Stimulated activated CD4-positive, alpha-beta T cell treated with anti-CD3 and anti-CD28 coated beads, Interleukin-2, amount 100 ng/mL, for 48 hours (primary cell): ENCODE measurements around the gene DNAH11.
"Not testable (repeated sequence)": the region's sequence is repeated elsewhere in the genome, so short reads cannot be mapped to it uniquely, and the experiment has no call there.

Experiments used
- DNase-seq, 2 donors: peaks; one replicate each; pipeline ENCODE4 v3.0.0-alpha.2; 2020

The DNAH11 gene

DNA sequence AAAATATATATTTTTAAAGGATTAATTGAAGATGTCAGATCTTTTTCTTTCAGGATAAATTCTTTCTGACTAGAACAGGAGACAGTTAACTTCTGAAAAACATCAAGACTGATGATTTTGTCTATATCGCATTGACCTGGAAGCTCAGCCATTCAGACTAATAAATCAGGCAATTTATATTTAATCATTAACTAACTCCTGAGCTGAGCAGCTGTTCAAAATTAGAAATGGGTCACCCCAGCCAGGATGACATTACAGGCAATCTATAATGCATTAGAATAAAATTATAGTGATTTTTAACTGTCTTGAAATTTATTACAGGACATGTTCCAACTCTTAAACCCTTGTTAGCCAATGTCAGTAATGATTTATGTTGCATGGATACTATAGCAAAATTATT lies 263.0 kb downstream of the DNAH11 start:
- DNase-seq: no peak

DNA sequence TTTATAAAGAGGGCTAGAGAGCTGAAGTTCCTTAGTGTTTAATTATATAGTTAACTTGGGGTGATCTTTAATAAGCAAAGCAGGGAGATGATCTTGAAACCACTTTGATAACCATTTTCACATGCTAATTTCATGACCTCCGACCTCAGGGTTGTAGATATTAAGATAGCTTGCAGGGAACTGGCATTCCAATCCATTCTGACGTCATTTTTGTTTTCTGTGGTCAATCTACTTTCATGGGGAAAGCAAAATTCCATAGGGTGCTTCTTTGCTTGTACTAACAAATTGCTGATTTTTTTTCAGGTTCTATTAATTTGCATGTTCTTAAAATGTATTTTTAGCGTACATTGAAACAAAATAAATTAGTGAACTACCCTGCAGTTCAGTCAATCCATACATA lies 263.5 kb downstream of the DNAH11 start:
- DNase-seq: no peak

DNA sequence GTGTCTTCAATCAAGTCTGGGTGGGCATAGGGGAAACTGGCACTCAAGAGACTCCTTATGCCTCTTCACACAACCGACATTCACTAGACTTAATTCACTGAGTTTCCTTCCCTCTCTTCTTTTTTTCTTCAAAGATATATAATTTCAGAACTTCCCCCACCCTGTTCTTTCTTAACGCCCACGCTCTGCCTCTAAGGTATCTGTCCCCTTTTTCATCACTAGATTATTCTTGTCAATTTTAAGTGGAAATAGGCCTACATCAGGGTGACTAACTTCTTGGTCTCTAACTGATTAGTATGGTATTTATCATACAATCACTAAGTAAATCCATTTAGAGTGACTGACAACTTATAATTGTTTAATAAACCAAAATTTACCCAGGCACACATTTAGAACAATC lies 276.2 kb downstream of the DNAH11 start:
- DNase-seq: no peak

DNA sequence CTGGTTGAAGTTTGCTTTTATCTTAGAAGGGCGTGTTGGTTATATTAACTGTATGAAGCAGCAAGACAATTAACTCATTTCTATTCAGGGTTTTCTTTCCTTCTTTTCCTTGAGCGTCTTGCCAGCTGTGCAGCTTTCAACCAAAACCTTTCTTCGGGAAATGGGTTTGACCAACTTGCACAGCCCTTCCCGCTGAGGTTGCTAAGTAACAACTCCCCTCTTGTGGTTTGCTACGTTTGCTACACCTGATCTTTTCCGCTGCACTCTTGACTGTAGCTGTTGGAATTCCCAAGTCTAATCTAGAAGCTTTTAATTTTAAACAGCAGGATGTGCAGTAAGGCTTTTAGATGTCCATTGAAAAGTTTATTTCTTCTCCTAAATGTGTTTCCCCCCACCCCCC lies 286.0 kb downstream of the DNAH11 start:
- DNase-seq: no peak

DNA sequence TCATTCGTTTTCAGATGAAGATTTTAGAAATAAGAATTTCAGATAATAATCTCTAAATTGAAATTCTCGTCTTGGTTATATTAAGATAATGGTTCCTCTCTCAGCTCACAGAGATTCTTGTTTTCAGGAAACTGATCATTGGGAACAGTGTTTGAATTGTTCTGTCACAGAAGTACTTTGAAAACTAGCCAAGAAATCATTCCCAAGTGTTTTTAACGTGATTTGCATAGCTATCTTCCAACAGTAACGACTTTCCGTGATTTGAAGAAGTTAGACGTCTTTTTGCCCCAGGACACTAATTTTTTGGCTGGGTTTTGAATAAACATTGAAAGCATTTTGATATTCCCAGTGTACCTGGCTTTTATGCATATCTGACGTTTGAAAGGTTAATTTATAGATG lies 286.9 kb downstream of the DNAH11 start:
- no peak for DNase-seq

DNA sequence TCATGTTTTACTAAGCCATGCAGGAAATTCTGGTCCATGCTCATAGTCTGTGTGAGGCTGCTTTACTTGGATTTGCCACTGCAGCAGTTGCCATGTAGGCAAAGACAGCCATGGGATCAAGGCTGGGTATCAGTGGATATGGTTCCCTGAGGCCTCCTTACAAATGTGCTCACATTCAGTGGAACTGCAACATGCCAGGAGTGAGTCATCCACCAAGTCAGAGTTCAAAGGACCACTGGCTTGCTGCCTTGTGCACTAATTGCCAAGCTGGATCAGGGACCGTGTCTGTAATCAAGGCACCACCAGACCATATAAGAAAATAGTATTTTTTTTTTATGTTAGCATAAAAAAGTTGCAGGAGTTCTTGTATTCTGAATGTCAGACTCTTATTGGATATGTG lies 301.9 kb downstream of the DNAH11 start:
- DNase-seq: no peak

DNA sequence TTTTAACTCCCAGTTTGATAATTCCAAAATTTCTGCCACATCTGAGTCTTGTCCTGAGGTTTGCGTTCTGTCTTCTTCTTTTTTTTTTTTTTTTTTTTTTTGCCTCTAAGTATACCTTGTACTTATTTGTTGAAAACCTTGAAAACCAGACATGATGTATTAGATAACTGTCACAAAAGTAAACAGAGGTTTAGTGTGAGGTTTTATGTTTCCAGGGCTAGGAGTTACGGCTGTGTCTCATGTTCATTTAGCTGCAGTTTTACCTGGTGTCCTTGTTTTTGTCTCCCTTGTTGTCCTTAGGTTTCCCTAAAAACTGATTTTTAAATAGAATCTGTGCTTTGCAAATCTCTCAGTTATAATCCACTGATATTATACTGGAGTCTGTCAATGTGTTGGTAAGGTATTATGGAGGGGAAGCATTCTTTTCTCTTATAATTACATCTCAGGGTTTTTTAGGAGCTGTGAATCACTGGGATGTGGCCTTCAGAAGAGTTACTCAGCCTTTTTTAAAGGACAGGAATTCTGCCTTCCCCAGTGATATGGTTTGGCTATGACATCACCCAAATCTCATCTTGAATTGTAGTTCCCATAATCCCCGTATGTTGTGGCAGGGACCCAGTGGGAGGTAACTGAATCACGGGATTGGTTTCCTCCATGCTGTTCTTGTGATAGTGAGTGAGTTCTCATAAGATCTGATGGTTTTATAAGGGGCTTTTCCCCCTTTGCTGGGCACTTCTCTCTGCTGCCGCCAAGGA lies 307.9 kb downstream of the DNAH11 start:
- DNase-seq: no peak

DNA sequence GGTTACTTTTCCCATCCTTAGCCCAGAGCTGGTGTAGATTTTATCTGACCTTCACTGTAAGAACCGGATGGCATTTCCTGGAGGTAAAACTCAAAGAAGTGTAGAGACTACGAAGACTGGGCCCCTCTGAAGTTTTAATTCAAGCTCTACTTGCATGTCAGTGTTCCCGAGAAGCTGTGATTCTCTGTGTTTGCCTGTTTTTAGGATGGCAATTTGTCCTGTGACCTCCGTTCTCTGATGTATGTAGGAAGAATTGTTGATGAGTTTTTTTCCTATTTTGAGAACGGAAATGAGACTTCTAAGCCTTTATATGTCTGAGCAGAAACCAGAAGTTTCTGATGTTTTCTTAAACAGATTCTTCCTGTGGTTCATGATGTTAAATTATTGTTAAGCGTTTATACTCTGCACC lies 308.7 kb downstream of the DNAH11 start:
- no peak for DNase-seq

DNA sequence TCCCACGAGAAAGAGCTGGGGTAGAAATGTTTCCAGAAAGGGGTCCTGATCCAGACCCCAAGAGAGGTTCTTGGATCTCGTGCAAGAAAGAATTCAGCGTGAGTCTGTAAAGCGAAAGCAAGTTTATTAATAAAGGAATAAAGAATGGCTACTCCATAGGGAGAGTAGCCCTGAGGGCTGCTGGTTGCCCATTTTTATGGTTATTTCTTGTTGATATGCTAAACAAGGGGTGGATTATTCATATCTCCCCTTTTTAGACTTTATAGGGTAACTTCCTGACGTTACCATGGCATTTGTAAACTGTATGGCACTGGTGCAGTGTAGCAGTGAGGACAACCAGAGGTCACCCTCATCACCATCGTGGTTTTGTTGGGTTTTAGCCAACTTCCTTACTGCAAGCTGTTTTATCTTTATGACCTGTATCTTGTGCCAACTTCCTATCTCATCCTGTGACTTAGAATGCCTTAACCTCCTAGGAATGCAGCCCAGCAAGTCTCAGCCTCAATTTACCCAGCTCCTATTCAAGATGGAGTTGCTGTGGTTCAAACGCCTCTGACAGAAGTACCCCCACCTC lies 322.9 kb downstream of the DNAH11 start:
- not testable (repeated sequence) for DNase-seq

DNA sequence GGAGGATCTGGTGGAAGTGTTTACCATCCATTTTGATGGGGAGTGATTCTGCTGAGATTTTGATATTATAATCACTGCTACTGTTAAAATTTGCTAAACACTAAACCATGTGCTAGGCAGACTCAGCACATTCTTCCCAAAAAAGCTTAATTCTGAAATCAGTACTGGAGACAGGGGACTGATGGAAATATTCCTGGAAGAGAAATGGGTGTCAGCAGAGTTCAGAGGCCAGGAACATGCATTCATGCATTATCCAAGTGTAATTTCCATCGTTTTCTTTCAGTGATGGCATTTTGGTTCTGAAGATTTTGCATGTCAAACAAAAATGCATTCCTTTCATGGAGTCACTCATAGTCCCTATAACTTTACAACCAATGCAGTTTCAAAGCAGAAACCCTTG lies 323.9 kb downstream of the DNAH11 start:
- DNase-seq: no peak

DNA sequence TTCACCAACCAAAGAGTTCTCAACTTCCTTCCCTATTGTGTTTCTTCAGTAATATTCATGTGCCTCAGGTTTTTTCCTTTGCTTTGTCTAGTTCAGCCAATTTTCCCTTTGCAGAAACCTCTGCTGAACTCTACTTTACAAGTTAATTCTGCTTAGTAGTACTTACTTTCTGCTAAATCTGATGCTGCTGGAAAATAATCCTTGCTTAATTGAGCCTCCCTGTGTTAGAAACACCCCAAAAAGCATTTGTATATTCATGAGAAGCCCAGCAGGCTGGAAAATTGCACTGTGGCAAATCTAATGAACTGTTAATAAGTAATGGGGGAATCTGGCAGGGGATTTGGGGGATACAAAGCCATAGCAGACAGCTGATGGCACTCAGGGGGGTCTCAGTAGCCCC lies 324.4 kb downstream of the DNAH11 start:
- no peak for DNase-seq

DNA sequence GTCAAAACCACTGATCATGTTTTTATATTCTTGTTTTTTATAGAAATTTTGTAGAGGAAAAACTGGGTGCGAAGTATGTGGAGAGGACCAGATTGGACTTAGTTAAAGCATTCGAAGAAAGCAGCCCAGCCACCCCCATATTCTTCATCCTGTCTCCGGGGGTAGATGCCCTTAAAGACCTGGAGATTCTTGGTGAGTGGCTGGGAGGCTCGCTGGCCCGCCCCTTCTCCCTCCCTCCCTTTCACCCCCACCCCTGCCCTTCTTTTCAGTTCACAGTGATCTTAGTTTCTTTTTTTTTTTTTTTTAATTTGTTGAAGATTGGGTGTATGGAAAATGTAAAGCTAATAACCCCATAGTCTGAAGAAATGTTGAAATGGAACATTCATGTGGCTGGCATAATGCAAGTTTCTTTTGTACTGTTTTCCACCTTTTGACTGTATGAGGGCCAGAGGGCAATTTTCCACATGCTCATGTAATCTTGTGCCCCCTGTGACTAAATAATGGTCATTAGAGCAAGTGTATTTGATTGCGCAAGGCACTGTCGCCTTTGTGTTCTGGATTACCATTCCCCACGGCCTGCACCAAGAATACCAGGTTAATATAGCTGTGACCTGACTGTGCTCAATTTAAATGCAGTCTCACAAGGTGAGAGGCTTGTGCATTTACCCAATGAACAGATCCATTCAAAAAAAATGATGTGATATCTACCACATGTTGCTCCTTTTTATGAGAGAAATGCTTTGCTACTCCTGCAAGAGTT lies 325.2 kb downstream of the DNAH11 start:
- DNase-seq: no peak

DNA sequence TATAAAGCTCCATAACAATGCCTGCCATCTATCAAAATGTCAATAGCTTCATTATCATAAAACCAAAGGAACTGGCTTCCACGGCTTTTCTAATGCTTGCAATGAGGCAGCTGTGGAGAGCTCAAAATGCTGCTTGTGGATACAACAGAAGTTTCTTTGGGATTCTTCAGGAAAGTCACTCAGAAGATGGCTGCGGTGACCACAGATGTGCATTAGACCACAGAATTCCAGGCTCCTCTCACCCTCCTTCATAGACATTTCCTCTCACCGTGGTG lies 325.7 kb downstream of the DNAH11 start:
- DNase-seq: no peak

DNA sequence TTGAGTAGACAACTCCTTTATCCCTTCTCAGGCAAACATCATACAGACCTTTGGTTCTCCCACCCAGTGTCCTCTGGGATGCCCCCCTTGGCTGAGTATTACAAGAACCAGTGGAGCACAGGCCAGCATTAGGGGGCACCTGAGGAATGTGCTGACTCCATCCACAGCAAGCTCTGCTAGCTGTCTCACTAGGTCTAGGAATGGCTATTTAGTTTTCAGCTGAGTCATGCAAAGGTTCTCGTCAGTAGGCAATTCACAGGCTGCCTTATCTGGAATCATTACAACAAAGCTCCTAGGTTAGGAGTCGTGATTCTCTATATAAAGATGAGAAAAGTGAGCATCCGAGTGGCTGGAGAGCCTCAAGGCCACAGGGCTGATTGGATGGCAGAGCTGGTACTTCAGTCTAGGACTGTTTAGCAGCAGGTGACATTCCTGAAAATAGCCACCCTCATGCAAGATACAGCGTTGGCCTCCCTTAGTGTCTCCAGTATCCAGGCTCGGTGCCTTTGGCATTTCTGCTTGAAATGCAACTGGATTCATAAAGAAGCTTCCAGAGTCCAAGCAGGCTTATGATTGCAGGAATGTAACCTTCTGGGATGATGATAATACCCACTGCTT lies 327.1 kb downstream of the DNAH11 start:
- no peak for DNase-seq

DNA sequence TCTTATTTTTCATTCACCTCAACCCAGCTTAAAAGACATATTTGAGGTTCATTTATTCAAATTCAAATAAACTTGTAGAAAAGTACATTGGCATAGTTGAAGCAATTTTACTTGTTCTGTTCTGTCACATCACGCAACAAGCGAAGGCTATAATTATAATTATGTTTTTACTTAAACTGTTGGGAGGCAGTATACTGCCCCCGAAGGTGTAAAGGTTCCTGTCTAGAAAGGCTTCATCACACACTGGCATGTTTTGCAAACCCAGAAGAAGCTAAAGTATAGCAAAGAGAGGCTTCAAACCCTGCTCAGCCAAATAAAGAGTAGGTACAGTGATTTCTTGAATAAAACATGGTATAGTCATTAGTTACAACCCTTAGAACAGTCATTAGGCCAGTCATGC lies 340.2 kb downstream of the DNAH11 start:
- DNase-seq: no peak

DNA sequence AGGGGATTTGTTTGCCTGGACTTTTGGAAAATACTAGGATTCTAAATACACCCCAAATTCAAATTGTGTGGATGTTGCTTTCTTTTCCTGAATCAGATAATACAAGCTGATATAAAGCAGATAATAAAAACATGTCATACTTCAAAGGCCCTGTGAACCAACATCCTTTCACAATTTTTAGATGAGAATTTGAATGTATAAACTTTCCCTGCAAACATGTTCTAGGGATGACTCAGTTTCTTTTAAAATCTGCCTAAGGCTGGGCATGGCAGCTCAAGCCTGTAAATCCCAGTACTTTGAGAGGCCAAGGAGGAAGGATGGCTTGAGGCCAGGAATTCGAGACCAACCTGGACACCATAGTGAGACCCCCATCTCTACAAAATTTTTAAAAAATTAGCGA lies 340.7 kb downstream of the DNAH11 start:
- DNase-seq: not testable (repeated sequence)

DNA sequence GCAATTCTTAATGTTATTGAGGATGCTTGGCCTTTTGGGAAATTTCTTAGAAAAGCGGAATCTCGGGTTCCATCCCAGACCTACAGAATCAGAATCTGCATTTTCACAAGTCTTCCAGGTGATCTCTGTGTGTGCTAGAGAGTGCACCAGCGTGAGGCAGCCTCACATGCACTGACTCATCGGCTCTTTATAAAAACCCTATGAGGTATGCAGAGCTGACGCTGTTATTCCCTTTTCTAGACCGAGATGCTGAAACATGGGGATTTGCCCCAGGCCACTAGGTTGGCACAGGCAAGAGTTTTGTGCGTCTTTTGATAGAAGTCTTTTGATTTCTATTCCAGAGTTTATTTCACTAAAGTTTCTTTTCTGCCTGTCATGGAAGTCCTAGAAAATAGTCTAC lies 341.7 kb downstream of the DNAH11 start:
- DNase-seq: no peak

DNA sequence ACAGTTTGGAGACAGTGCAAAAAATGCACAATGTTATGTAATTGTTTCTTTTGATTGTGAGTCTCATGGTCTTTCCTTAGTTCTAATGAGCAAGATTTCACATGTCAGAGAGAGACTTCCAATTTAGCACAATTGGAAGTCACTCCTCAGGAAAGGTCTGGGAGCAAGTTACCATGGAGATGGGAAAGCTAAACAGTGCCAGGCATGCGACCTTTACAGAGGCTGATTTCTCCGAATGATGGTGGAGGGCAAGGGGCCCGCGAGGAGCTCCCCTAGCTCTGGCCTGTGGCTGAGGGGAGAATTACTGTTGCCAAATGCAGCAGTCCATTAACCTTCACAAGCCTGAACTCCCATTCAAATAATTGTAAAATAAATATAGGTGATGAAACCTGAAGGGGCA lies 343.6 kb downstream of the DNAH11 start:
- DNase-seq: no peak

DNA sequence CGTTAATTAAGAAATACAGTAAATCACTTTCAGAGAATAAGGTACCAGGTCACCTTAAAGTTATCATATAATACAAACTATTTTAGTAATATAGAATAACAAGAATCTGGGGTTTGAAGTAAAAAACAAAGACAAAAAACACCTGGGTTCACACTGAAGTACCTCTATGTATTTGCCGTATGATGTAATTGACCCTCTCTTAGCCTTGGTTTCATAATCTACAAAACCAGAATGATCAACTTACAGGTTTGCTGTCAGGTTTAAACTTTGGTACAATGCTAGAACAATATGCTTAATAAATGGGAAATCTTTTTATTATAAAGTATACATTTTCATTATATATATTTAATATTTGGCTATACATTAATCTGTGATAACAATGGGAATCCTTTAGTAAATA lies 344.5 kb downstream of the DNAH11 start:
- DNase-seq: no peak

DNA sequence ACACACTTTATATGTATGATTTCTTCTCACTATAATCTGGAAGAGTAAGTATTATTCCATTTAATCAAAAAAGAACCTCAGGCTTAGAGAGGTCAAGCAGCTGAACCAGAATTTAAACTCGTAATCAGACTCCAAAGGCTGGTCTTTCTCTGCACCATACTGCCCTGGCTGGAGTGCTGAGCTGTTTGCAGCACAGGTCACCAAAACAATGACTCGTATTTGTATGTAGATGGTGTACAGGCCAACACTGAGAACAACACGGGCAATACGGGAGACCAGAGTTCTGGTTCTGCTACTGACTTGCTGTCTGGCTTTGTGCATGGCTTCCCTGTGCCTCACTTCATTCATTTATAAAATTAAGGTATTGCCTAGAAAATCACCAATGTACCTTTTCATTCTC lies 344.9 kb downstream of the DNAH11 start:
- no peak for DNase-seq

DNA sequence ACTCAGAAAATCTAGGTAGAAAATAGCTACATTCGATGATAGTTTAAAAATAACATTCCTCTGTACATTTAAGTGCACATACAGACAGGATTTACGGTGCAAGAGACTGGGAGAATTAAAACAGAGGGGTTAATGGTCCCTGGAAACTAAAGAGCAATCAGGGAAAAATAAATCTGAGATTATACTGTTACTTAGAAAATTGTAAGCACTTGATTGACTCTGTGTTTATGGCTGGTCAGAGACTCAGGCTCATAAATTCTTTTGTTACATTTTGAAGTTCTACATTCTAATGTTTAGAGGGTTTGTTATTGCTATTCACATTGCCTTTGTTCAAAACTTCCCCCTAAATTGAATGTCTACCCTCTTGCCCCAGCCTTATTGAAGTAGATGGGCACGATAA lies 348.5 kb downstream of the DNAH11 start:
- DNase-seq: no peak

DNA sequence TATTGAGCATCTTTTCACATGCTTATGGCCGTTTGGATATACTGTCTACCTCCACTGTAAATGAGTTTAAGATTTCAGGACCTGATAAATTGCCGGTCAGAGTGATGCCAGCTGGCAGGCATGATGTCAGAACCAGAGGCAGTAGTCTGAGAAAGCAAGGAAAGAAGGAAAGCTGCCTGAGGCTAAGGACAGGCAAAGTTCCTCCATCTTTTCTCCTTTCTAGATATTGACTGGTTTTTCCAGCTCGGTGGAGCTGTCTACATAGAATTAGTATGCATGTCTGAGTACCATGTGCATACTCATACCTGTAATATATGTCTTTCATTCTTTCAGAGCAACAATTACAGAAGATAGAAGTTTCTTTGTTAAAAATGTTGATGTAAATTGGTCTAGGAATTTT lies 350.6 kb downstream of the DNAH11 start:
- no peak for DNase-seq

DNA sequence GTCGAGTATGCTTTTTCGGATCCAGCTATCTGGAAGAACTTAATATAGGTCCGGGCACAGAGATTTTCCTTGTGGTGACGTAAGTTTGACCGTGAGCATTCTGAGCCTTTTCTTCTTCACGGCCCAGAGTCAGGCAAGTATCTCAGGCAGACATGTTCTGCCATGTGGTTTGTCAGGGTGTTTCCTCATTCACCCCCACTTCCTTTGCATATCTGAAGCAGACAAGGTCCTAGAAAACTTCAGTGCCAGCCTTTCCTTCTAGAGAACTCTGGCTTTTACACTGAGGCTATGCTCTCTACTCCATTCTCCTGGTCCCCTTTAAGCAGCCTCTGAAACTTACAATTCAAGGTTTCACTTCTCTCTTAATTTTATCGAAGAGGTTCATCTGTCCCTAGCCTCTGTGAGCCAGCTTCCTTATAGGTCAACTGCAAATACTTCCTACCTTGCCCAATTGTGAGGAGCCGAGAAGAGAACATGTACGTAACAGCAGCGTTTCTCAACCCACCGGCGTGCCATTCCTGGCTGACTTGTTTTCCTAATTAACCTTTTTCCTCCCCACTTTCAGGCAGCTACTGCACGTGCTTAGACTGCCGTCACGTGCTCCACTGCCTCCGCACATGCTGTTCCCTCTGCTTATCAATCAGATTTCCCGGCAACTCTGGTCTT lies 355.6 kb downstream of the DNAH11 start:
- DNase-seq: no peak

DNA sequence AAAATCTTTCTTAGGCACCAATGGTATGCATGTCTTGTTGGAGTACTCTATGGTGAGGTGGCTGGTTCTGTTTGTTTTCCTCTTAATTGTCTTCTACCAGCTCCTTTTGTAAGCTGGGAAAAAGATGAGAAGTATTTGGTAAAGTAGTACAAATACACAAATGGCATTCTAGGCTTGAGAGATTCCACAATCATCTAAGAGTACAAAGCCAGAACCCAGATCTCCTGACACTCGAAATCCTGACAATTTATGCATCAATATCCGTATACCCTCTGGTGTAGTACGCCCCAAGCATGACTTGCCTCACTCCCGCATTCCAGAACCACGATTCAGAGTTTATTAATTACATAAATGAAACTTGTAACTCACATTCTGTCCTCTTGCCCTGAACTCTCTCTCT lies 359.4 kb downstream of the DNAH11 start:
- DNase-seq: no peak
